Prostate gland (tissue), 2 donors: ENCODE data around the gene SRGAP3. TPM values are rescaled to one million over a fixed set of nuclear protein-coding genes. Genes with fewer than 3 reads are reported as not detected.

ENCODE experiments used
- DNase-seq: peaks from one replicate; pipeline ENCODE4 v3.0.0-alpha.2; 2019; ENCODE audit warnings: low spot score
- H3K27ac ChIP-seq, 2 donors: fragments of 200-600 bp; sonication (generic); 2 replicates each; pipeline ENCODE4 v1.5.1; 2017 to 2019
- H3K27me3 ChIP-seq: fragments of 200-600 bp; sonication (generic); replicated peaks from 2 replicates; pipeline ENCODE4 v1.5.1; 2019; ENCODE audit not compliant: insufficient read depth
- H3K36me3 ChIP-seq, 2 donors: fragments of 200-600 bp; sonication (generic); 1 replicate in 1 of 2; 2 replicates in 1 of 2; pipeline versions ENCODE4 v1.5.1 to v1.8.1; 2017 to 2019
- H3K4me1 ChIP-seq: fragments of 200-600 bp; sonication (generic); replicated peaks from 2 replicates; pipeline ENCODE4 v1.5.1; 2019
- H3K4me3 ChIP-seq, 2 donors: fragments of 200-600 bp; sonication (generic); 2 replicates each; pipeline ENCODE4 v1.5.1; 2017 to 2019
- H3K9me3 ChIP-seq: fragments of 200-600 bp; sonication (generic); 2 replicates; pipeline ENCODE4 v1.5.1; 2017
- POLR2A ChIP-seq: fragments of 450-650 bp; IDR thresholded peaks from one replicate; pipeline ENCODE4 v1.6.1; 2016; ENCODE audit warnings: antibody characterized with exemption, mild to moderate bottlenecking
- POLR2AphosphoS5 ChIP-seq: sonication (generic); formaldehyde crosslinking; IDR thresholded peaks from one replicate; pipeline ENCODE4 v1.6.1; 2017; ENCODE audit warnings: antibody characterized with exemption
- WGBS: methylation state at CpG from one replicate; pipeline ENCODE4 v1.1.5; 2018; 5-methylcytosine and 5-hydroxymethylcytosine counted together
- intact Hi-C: fragments of 100-400 bp; cut with DNase I; formaldehyde crosslinking; loops from one replicate; pipeline ENCODE4 v1.14.2; 2022
- total RNA-seq, 2 donors: library from RNA; depleted of rRNA; stranded (reverse); fragments of >200 nt; gene quantifications; one replicate each; pipeline ENCODE4 v1.1.0, GENCODE V29; 2016
- TF ChIP-seq, protein P1 (sequence below), 4 experiments: fragments of 200-600 bp in 2 of 4; fragments of 450-650 bp in 2 of 4; sonication (generic) in 2 of 4; IDR thresholded peaks; 1 replicate in 3 of 4; 2 replicates in 1 of 4; pipeline ENCODE4 v1.5.1; 2016 to 2019; ENCODE audit warnings: antibody characterized with exemption in 4 of 4, mild to moderate bottlenecking in 2 of 4, moderate library complexity in 2 of 4

SRGAP3 gene
- total RNA-seq, 2 donors from 2014 or later = 23.6 to 50.3 TPM

GRCh38 chr3:9102240-9102981 lies 147.0 kb downstream of the SRGAP3 start:
- 77% methylated on average over 12 of the region's 12 CpGs for WGBS
- Histone ChIP-seq H3K9me3 (no peaks in the 10 kb centered on the region), H3K4me1 (no peaks in the 10 kb centered on the region), H3K36me3 (no peaks in the 10 kb centered on the region), H3K27ac (no peak overlapping the region), H3K4me3 (no peak overlapping the region), H3K27me3 (no peaks in the 10 kb centered on the region)
- no peak for DNase-seq
- intact Hi-C loops = loop anchor here (10.0 kb wide), 1 partner anchor 192 kb away; no protein-coding TSS in a partner anchor
- TF ChIP-seq POLR2AphosphoS5 (no peak), POLR2A (no peak)
- TF ChIP-seq, protein P1, sequence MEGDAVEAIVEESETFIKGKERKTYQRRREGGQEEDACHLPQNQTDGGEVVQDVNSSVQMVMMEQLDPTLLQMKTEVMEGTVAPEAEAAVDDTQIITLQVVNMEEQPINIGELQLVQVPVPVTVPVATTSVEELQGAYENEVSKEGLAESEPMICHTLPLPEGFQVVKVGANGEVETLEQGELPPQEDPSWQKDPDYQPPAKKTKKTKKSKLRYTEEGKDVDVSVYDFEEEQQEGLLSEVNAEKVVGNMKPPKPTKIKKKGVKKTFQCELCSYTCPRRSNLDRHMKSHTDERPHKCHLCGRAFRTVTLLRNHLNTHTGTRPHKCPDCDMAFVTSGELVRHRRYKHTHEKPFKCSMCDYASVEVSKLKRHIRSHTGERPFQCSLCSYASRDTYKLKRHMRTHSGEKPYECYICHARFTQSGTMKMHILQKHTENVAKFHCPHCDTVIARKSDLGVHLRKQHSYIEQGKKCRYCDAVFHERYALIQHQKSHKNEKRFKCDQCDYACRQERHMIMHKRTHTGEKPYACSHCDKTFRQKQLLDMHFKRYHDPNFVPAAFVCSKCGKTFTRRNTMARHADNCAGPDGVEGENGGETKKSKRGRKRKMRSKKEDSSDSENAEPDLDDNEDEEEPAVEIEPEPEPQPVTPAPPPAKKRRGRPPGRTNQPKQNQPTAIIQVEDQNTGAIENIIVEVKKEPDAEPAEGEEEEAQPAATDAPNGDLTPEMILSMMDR (IDR thresholded peaks at IDR 0.05) = no peak

DNA sequence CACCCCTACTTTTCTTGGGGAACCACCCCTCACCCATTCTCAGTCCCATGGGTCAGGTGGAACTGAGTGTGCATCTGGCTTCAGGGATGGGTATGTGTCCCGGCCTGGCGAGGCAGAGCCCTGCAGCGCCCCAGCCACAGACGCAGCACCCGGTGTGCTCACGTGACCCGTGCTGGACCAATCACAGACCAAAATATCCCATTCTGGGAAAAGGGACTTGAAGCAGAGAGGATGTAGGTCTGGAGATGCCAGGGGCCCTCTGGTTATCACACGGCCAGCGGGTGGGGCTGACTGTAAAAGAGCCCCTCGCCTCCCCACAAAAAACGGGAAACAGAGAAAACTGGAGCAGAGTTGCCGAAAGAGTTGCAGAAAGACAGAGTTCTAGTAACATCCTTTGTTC lies 148.2 kb downstream of the SRGAP3 start:
- intact Hi-C loops = loop anchor here (10.0 kb wide), 1 partner anchor 194 kb away; no protein-coding TSS in a partner anchor
- TF ChIP-seq POLR2A (no peak), POLR2AphosphoS5 (no peak)
- TF ChIP-seq, protein P1 (IDR thresholded peaks at IDR 0.05) = no peak
- no peak overlapping the region for H3K4me3 ChIP-seq
- no peaks in the 10 kb centered on the region for H3K4me1 ChIP-seq
- 90% methylated on average over 12 of the region's 12 CpGs for WGBS
- no peaks in the 10 kb centered on the region for H3K9me3 ChIP-seq
- no peaks in the 10 kb centered on the region for H3K36me3 ChIP-seq
- no peaks in the 10 kb centered on the region for H3K27me3 ChIP-seq
- DNase-seq = no peak
- H3K27ac ChIP-seq = no peak overlapping the region

DNA sequence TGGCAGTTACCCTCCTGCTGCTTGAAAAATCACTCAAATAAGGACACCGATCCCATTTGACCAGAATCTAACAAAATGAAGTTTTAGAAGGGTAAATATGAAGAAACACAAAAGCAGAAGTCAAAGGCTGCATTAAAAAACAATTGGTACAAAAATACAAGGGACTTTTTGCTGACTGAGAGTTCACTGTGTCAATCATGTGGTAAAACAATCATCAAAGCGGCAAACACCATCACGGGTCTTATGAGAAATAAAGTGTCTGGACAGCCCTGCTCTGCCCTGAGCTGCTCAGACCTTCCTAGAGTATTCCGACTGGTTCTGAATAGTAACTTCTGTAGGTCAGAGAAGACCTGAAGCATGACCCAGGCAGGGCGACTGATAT lies 148.9 kb downstream of the SRGAP3 start:
- 91% methylated on average over 5 of the region's 5 CpGs for whole genome bisulfite sequencing
- intact Hi-C loops = loop anchor here (10.0 kb wide), 1 partner anchor 194 kb away; no protein-coding TSS in a partner anchor
- no peaks in the 10 kb centered on the region for H3K9me3 ChIP-seq
- no peaks in the 10 kb centered on the region for H3K4me1 ChIP-seq
- DNase-seq = no peak
- no peak overlapping the region for H3K4me3 ChIP-seq
- H3K27me3 ChIP-seq = no peaks in the 10 kb centered on the region
- TF ChIP-seq POLR2AphosphoS5 (no peak), POLR2A (no peak)
- TF ChIP-seq, protein P1 (IDR thresholded peaks at IDR 0.05) = no peak
- no peaks in the 10 kb centered on the region for H3K36me3 ChIP-seq
- no peak overlapping the region for H3K27ac ChIP-seq

DNA sequence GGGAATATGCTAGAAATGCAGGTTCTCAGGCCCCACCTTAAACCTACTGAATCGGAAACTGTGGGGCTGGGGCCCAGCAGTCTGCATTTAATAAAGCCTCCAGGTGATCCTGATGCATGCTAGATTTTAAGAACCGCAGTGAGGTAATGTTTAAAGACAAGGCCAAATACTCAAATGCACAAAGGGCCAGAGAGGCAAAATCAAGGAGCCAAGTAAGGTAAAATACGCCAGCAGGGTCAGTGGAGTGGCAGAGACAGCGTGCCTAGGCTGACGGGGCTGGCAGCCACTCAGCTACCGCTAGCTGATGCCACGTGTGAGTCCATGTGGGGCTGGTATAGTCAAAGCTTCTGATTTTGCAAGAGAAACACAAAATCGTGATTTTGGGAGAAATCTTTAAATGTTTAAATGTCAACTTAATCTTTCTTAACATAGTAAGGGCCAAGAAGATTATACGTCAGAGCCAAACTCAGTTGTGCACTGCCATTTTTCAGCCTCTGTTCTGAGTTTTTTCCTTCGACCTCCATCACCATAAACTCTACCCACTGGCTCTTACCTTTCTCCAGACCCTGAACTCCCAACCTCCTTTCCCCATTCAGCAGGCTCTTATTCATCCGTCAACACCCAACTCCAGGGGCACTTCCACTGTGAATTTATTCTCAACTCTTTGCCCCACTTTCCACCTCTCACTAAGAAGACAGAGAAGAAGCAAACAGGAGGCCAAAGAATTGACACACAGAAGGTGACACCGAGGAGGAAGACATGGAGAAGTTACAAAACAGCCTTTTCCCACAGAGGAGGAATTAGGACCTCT lies 149.5 kb downstream of the SRGAP3 start:
- DNase-seq = no peak
- H3K36me3 ChIP-seq = no peaks in the 10 kb centered on the region
- WGBS = 91% methylated on average over 12 of the region's 12 CpGs
- intact Hi-C loops = loop anchor here (10.0 kb wide), 1 partner anchor 195 kb away; no protein-coding TSS in a partner anchor
- no peak overlapping the region for H3K4me3 ChIP-seq
- H3K27ac ChIP-seq = no peak overlapping the region
- no peaks in the 10 kb centered on the region for H3K27me3 ChIP-seq
- no peaks in the 10 kb centered on the region for H3K4me1 ChIP-seq
- TF ChIP-seq POLR2A (no peak), POLR2AphosphoS5 (no peak)
- TF ChIP-seq, protein P1 (IDR thresholded peaks at IDR 0.05) = no peak
- H3K9me3 ChIP-seq = no peaks in the 10 kb centered on the region
